ENCODE measurements around the gene KRT78. TPM values are rescaled to one million over a fixed set of nuclear protein-coding genes. Genes with fewer than 3 reads are reported as not detected.

KRT78 gene
- total and polyA plus RNA-seq, 11 donors, result 0.14 TPM; not detected in 10

GRCh38 chr12:52815161-52815560 lies 33.6 kb downstream of the KRT78 start:
- H3K4me1 ChIP-seq, result no peaks in the 10 kb centered on the region
- no peaks in the 10 kb centered on the region for H3K36me3 ChIP-seq
- no peak overlapping the region for H3K27ac ChIP-seq
- intact Hi-C loops (cut with DNase I), result no loop called here
- no peak overlapping the region for H3K4me3 ChIP-seq
- 88 to 94% (median 92%) methylated on average over 4 of the region's 4 CpGs for WGBS, 4 donors
- peaks cover 0 to 34% (median 0%) of the 10 kb centered on the region in 9 donors for H3K27me3 ChIP-seq
- TF ChIP-seq CTCF (IDR thresholded peaks at IDR 0.05), result no peak
- H3K9me3 ChIP-seq, result no peaks in the 10 kb centered on the region
- ATAC-seq (no peak), DNase-seq (no peak)

GRCh38 chr12:52814710-52815155 lies 34.1 kb downstream of the KRT78 start:
- TF ChIP-seq POLR2A (IDR thresholded peaks at IDR 0.05) (no peak), CTCF (IDR thresholded peaks at IDR 0.05) (no peak)
- Histone ChIP-seq H3K4me1 (no peaks in the 10 kb centered on the region), H3K36me3 (no peaks in the 10 kb centered on the region), H3K4me3 (no peak overlapping the region), H3K27ac (no peak overlapping the region), H3K27me3 (peaks cover 0 to 30% (median 0%) of the 10 kb centered on the region in 9 donors), H3K9me3 (no peaks in the 10 kb centered on the region)
- DNase-seq (no peak), ATAC-seq (no peak)
- intact Hi-C loops (cut with DNase I), result no loop called here
- WGBS, 4 donors, result 52 to 93% (median 77%) methylated on average over 2 to 4 of the region's 4 CpGs

- no peak for ATAC-seq
- peaks cover 0 to 25% (median 0%) of the 10 kb centered on the region in 9 donors for H3K27me3 ChIP-seq
- TF ChIP-seq CTCF (IDR thresholded peaks at IDR 0.05), result no peak
- TF ChIP-seq POLR2A (IDR thresholded peaks at IDR 0.05), result no peak
- no peak for DNase-seq
- no peaks in the 10 kb centered on the region for H3K4me1 ChIP-seq
- no peaks in the 10 kb centered on the region for H3K9me3 ChIP-seq
- no peak within 1 kb of the TSS for H3K27ac ChIP-seq
- H3K36me3 ChIP-seq, result no peaks in the 10 kb centered on the region
- WGBS, 4 donors, result 56 to 76% (median 74%) methylated on average over 12 to 15 of the region's 15 CpGs
- intact Hi-C loops (cut with DNase I), result no loop called here
- H3K4me3 ChIP-seq, result no peak within 1 kb of the TSS
Observed at GRCh38 chr12:52813885-52814709, 34.7 kb downstream of the KRT78 start, which contains the start of gene KRT4. TSS of gene KRT4 (minus strand) at chr12:52814116. CDS start at chr12:52814058, 58 bp downstream.

GRCh38 chr12:52813203-52813819 lies 35.5 kb downstream of the KRT78 start:
- DNase-seq (no peak), ATAC-seq (no peak)
- intact Hi-C loops (cut with DNase I), result no loop called here
- H3K9me3 ChIP-seq, result no peaks in the 10 kb centered on the region
- TF ChIP-seq CTCF (IDR thresholded peaks at IDR 0.05), result no peak
- no peak for TF ChIP-seq POLR2A (IDR thresholded peaks at IDR 0.05)
- WGBS, 4 donors, result 89 to 94% (median 90%) methylated on average over 7 to 10 of the region's 10 CpGs
- no peaks in the 10 kb centered on the region for H3K36me3 ChIP-seq
- no peaks in the 10 kb centered on the region for H3K4me1 ChIP-seq
- peaks cover 0 to 22% (median 0%) of the 10 kb centered on the region in 9 donors for H3K27me3 ChIP-seq
- H3K4me3 ChIP-seq, result no peak overlapping the region
- no peak overlapping the region for H3K27ac ChIP-seq

All from heart left ventricle (tissue), 16 donors.